ENCODE data around the gene PARM1.

- TF ChIP-seq CTCF (conservative IDR thresholded peaks at IDR 0.05 in 1 of 2, IDR thresholded peaks at IDR 0.05 in 1 of 2; ENCODE audit: low read depth in 1 of 2, low read length in 2 of 2) = no peak
- TF ChIP-seq EZH2 (IDR thresholded peaks at IDR 0.05; ENCODE audit: low read length, missing control alignments) = no peak
These were observed 102.4 kb downstream of the PARM1 start for GRCh38 chr4:75035321-75035720.
